Measurements from ENCODE around the gene MBTD1.

DNA sequence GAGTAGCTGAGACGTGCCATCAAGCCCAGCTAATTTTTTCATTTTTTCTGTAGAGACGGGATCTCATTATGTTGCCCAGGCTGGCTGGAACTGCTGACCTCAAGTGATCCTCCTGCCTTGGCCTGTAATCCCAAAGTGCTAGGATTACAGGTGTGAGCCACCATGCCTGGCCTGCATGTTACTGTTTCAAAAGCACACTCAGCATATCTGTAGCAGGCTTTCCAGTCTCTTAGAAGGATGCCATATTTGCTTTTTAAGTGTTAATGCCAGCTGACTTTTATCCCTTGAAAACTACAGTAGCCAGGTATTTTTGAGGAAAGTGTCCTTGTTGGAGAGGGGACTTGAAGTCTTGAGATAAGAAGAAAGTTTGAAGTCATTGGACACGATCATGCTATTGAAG, 123.9 kb downstream of the MBTD1 start:
- TF ChIP-seq, protein P1, sequence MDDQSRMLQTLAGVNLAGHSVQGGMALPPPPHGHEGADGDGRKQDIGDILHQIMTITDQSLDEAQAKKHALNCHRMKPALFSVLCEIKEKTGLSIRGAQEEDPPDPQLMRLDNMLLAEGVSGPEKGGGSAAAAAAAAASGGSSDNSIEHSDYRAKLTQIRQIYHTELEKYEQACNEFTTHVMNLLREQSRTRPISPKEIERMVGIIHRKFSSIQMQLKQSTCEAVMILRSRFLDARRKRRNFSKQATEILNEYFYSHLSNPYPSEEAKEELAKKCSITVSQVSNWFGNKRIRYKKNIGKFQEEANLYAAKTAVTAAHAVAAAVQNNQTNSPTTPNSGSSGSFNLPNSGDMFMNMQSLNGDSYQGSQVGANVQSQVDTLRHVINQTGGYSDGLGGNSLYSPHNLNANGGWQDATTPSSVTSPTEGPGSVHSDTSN (IDR thresholded peaks at IDR 0.05): no peak
- TF ChIP-seq, protein P2, sequence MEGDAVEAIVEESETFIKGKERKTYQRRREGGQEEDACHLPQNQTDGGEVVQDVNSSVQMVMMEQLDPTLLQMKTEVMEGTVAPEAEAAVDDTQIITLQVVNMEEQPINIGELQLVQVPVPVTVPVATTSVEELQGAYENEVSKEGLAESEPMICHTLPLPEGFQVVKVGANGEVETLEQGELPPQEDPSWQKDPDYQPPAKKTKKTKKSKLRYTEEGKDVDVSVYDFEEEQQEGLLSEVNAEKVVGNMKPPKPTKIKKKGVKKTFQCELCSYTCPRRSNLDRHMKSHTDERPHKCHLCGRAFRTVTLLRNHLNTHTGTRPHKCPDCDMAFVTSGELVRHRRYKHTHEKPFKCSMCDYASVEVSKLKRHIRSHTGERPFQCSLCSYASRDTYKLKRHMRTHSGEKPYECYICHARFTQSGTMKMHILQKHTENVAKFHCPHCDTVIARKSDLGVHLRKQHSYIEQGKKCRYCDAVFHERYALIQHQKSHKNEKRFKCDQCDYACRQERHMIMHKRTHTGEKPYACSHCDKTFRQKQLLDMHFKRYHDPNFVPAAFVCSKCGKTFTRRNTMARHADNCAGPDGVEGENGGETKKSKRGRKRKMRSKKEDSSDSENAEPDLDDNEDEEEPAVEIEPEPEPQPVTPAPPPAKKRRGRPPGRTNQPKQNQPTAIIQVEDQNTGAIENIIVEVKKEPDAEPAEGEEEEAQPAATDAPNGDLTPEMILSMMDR (IDR thresholded peaks at IDR 0.05): no peak
